C4-2B (cell line): ENCODE results near the gene GKN2.

ENCODE experiments used
- CTCF ChIP-seq: fragments of 450-650 bp; conservative IDR thresholded peaks from 2 replicates; pipeline ENCODE4 v1.5.1; 2017; ENCODE audit warnings: mild to moderate bottlenecking
- ZFX ChIP-seq: fragments of 450-650 bp; IDR thresholded peaks from 2 replicates; pipeline ENCODE4 v1.6.1; 2017

- TF ChIP-seq CTCF (no peak), ZFX (no peak)
Observed at GRCh38 chr2:68912111-68912510, 40.6 kb downstream of the GKN2 start.
